MM.1S (cell line): ENCODE results near the gene KRCC1.

Experiments used
- DNase-seq: peaks from one replicate; pipeline ENCODE4 v3.0.0-alpha.2; 2015
- H2AFZ ChIP-seq: fragments of 300-600 bp; sonication (generic); 2 replicates; pipeline ENCODE4 v1.6.0; 2016; ENCODE audit warnings: antibody characterized with exemption, low read length
- H3F3A ChIP-seq: fragments of 300-600 bp; sonication (generic); 2 replicates; pipeline ENCODE4 v1.6.1; 2016; ENCODE audit warnings: mild to moderate bottlenecking, antibody characterized with exemption, low read length, moderate library complexity, mixed read lengths; ENCODE audit not compliant: insufficient read depth
- H3K27ac ChIP-seq: fragments of 300-600 bp; sonication (generic); 2 replicates; pipeline ENCODE4 v1.5.1; 2016; ENCODE audit warnings: mild to moderate bottlenecking, low read length
- H3K27me3 ChIP-seq: fragments of 300-600 bp; sonication (generic); replicated peaks from 2 replicates; pipeline ENCODE4 v1.6.0; 2016; ENCODE audit warnings: low read length; ENCODE audit not compliant: insufficient read depth
- H3K36me3 ChIP-seq: fragments of 300-600 bp; sonication (generic); replicated peaks from 2 replicates; pipeline ENCODE4 v1.6.1; 2016; ENCODE audit warnings: mild to moderate bottlenecking, low read length, mixed read lengths; ENCODE audit not compliant: insufficient read depth
- H3K4me1 ChIP-seq: fragments of 300-600 bp; sonication (generic); 2 replicates; pipeline ENCODE4 v1.6.1; 2016; ENCODE audit warnings: low read length, mixed read lengths
- H3K4me2 ChIP-seq: fragments of 300-600 bp; sonication (generic); 2 replicates; pipeline ENCODE4 v1.6.0; 2016; ENCODE audit warnings: low read depth, low read length
- H3K4me3 ChIP-seq: fragments of 300-600 bp; sonication (generic); 2 replicates; pipeline ENCODE4 v1.5.1; 2016; ENCODE audit warnings: low read length, mixed read lengths
- H3K79me2 ChIP-seq: fragments of 300-600 bp; sonication (generic); 2 replicates; pipeline ENCODE4 v1.6.1; 2016; ENCODE audit warnings: mixed run types, low read length, mixed read lengths
- H3K9ac ChIP-seq: fragments of 300-600 bp; sonication (generic); 2 replicates; pipeline ENCODE4 v1.6.1; 2016; ENCODE audit warnings: low read length, mixed read lengths
- H3K9me2 ChIP-seq: fragments of 300-600 bp; sonication (generic); replicated peaks from 2 replicates; pipeline ENCODE4 v1.6.1; 2016; ENCODE audit warnings: mild to moderate bottlenecking, low read length, mixed read lengths; ENCODE audit not compliant: insufficient read depth
- H3K9me3 ChIP-seq: fragments of 300-600 bp; sonication (generic); replicated peaks from 2 replicates; pipeline ENCODE4 v1.6.1; 2016; ENCODE audit warnings: mild to moderate bottlenecking, low read length, mixed read lengths; ENCODE audit not compliant: insufficient read depth
- H4K20me1 ChIP-seq: fragments of 300-600 bp; sonication (generic); 2 replicates; pipeline ENCODE4 v1.6.1; 2016; ENCODE audit warnings: mild to moderate bottlenecking, low read length, moderate library complexity, mixed read lengths; ENCODE audit not compliant: insufficient read depth
- CTCF ChIP-seq: fragments of 300-600 bp; sonication (generic); IDR thresholded peaks from 2 replicates; pipeline ENCODE4 v1.5.1; 2016; ENCODE audit warnings: antibody characterized with exemption, low read length, mixed read lengths
- EZH2 ChIP-seq: fragments of 300-600 bp; sonication (generic); optimal IDR thresholded peaks from 2 replicates; pipeline ENCODE3; 2017; ENCODE audit warnings: low read depth, mild to moderate bottlenecking, antibody characterized with exemption, low read length, mixed read lengths
- EZH2phosphoT487 ChIP-seq: fragments of 300-600 bp; sonication (generic); IDR thresholded peaks from 2 replicates; pipeline ENCODE4 v1.6.1; 2018; ENCODE audit warnings: antibody characterized with exemption, low read length

KRCC1 gene

GRCh38 chr2:88016960-88017779, 38.4 kb downstream of the KRCC1 start:
- no peaks in the 10 kb centered on the region for H3K36me3 ChIP-seq
- H3F3A ChIP-seq: peaks cover 3% of the 10 kb centered on the region; the same call in 1 of the 2 replicates
- H3K9ac ChIP-seq: peak overlapping the region; percentile 80
- no peaks in the 10 kb centered on the region for H3K4me1 ChIP-seq
- H3K9me3 ChIP-seq: no peaks in the 10 kb centered on the region
- H3K27ac ChIP-seq: peak overlapping the region; percentile 51; the same call in 1 of the 2 replicates
- DNase-seq: peak; percentile 66
- H3K9me2 ChIP-seq: no peaks in the 10 kb centered on the region
- H3K79me2 ChIP-seq: no peaks in the 10 kb centered on the region
- peak overlapping the region; percentile 91 for H2AFZ ChIP-seq
- H3K4me2 ChIP-seq: peak overlapping the region; percentile 85
- peak overlapping the region; percentile 81 for H3K4me3 ChIP-seq
- H4K20me1 ChIP-seq: no peaks in the 10 kb centered on the region
- no peaks in the 10 kb centered on the region for H3K27me3 ChIP-seq
- TF ChIP-seq EZH2 (no peak), CTCF (no peak)

- H4K20me1 ChIP-seq: no peaks in the 10 kb centered on the region
- H3K9me2 ChIP-seq: no peaks in the 10 kb centered on the region
- peak within 1 kb of the TSS; percentile 81 for H3K4me3 ChIP-seq
- no peak for TF ChIP-seq CTCF
- no peak for TF ChIP-seq EZH2
- no peak for TF ChIP-seq EZH2phosphoT487
- peak within 1 kb of the TSS; percentile 85 for H3K4me2 ChIP-seq
- H3K9me3 ChIP-seq: no peaks in the 10 kb centered on the region
- H3K27ac ChIP-seq: peak within 1 kb of the TSS; percentile 51; the same call in 1 of the 2 replicates
- DNase-seq: peak; percentile 52
- peak within 1 kb of the TSS; percentile 80 for H3K9ac ChIP-seq
- H3K27me3 ChIP-seq: no peaks in the 10 kb centered on the region
- H3K79me2 ChIP-seq: no peaks in the 10 kb centered on the region
- H3K4me1 ChIP-seq: no peaks in the 10 kb centered on the region
- H2AFZ ChIP-seq: peak within 1 kb of the TSS; percentile 91
- H3K36me3 ChIP-seq: no peaks in the 10 kb centered on the region
- H3F3A ChIP-seq: peaks cover 3% of the 10 kb centered on the region; the same call in 1 of the 2 replicates
Observed at GRCh38 chr2:88016086-88016959, 39.3 kb downstream of the KRCC1 start, which contains the start of gene RNU2-63P. RNU2-63P (minus strand) TSS chr2:88016547.

- Histone ChIP-seq H3K9me3 (no peaks in the 10 kb centered on the region), H3K9me2 (no peaks in the 10 kb centered on the region), H3K36me3 (no peaks in the 10 kb centered on the region), H3K9ac (no peak overlapping the region), H3K4me3 (no peak overlapping the region), H3F3A (no peaks in the 10 kb centered on the region), H2AFZ (no peak overlapping the region), H3K4me2 (no peak overlapping the region), H3K27me3 (no peaks in the 10 kb centered on the region), H3K79me2 (no peaks in the 10 kb centered on the region), H4K20me1 (no peaks in the 10 kb centered on the region), H3K4me1 (no peaks in the 10 kb centered on the region), H3K27ac (no peak overlapping the region)
- TF ChIP-seq EZH2phosphoT487 (no peak), CTCF (no peak), EZH2 (no peak)
- no peak for DNase-seq
Observed at GRCh38 chr2:88011011-88011410, 44.6 kb downstream of the KRCC1 start.
